HG03108 (cell line): ENCODE measurements around the gene GATA3.
"Not testable (repeated sequence)": the region's sequence is repeated elsewhere in the genome, so short reads cannot be mapped to it uniquely, and the experiment has no call there.

ENCODE experiments used
- ATAC-seq: cut with Tn5 transposase; IDR thresholded peaks from one replicate; pipeline ENCODE4 v1.9.1; 2021; ENCODE audit warnings: moderate library complexity; ENCODE audit not compliant: unreplicated experiment

Gene GATA3

DNA sequence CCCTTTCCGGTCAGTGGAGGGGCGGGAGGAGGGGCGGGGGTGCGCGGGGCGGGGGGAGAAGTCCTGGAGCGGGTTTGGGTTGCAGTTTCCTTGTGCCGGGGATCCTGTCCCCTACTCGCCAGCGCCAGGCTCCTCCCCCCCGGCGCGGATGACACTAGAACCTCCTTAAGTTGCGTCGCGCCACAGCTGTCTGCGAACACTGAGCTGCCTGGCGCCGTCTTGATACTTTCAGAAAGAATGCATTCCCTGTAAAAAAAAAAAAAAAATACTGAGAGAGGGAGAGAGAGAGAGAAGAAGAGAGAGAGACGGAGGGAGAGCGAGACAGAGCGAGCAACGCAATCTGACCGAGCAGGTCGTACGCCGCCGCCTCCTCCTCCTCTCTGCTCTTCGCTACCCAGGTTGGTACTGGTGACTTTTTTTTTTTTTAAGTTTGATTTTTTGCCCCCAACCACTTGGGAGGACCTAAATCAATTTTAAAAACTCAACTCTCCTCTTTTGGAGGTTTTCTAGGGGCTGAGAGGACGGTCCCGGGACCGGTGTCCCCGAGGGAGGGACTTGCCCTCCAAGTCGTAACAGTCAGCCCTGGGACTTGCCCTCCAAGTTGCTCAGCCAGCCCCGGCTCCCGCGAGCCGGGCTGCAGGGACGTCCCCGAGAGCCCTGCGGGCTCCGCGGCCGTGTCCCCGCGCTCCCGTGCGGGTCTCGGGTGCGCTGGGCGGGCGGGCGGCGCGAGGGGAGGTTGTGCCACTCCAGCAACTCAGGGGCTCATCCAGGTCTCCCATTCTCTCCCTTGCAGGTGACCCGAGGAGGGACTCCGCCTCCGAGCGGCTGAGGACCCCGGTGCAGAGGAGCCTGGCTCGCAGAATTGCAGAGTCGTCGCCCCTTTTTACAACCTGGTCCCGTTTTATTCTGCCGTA, at the start of gene GATA3:
Gene GATA3 (plus strand): TSS at position 195 of the 914 bp plus-strand sequence. CDS start 968 bp downstream, outside the sequence.
- ATAC-seq: peak; percentile 35

DNA sequence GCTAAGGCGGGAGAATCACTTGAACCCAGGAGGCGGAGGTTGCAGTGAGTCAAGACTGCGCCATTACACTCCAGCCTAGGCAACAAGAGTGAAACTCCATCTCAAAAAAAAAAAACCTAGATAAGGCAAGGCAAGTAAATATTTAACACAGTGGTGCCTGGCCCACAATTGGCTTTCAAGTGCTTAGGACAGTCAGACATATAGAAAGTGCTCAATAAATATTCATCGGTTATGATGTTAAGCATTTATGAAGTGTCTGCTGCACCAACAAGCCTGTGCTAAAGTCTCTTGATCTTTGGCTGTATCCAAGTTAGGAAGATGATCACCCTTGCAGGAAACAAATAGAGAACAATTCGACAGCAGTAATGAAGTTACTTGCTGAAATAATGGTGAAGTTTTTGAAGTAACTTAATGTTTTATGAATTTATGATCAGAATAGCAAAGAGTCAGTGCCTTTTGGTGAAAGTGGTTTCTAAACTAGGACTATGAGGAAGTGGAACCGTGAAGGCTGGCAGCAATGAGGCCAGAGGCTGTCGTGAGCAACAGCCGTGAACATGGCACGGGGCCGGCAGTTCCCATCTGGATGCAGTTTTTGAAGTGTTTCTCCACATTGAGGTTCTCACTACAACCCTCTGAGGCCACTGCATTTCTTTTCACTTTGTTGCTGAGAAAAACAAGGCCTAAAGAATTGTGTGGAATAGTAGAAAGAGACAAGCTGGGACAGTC, 48.1 kb upstream of the GATA3 start:
- no peak for ATAC-seq

DNA sequence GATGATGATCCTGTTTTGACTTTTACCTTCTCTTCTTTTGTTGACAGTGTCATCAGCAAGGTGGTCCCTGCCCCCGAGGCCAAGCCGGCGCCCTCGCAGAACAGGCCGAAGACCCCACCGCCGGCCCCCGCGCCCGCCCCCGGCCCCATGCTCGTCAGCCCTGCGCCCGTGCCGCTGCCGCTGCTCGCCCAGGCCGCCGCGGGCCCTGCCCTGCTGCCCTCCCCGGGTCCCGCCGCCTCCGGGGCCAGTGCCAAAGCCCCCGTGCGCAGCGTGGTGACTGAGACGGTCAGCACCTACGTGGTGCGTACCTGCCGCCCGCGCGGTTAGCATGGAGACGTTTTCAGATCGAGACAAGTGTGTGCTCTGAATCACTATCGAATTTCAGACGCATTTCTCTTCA, 45.5 kb upstream of the GATA3 start:
- ATAC-seq: no peak

DNA sequence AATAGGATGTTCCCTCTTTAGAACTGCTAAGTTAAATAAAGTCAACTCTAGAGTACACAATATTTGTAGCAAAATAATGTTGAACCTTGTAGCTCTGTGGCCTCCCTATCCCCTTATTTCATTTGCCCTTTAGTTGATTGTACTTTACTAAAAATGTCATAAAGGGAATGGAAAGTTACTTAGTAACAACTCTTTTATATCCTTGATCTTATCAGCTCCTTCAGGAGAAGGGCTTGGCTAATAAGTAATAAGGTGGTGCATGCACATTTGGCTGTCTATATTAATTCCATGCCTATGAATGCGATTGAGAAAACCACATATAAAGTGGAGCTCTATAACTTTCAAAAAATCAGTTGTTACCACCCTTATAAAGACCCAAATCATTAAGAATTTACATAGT, 41.5 kb upstream of the GATA3 start:
- ATAC-seq: no peak

DNA sequence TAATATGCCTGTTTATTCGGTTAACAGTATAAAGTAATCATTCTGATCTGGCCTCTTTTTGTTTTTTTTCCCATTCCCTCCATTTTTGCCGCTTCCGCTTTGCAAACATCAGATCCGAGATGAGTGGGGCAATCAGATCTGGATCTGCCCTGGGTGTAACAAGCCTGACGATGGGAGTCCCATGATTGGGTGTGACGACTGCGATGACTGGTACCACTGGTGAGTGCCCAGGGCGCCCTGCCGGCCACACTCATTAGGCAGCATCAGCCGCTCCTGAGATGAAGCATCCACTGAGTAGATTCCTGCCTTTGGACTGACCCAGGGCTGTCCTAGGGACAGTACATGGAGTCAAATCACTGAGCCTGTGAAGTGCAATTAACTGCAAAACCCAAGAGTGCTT, 40.9 kb upstream of the GATA3 start:
- ATAC-seq: no peak

DNA sequence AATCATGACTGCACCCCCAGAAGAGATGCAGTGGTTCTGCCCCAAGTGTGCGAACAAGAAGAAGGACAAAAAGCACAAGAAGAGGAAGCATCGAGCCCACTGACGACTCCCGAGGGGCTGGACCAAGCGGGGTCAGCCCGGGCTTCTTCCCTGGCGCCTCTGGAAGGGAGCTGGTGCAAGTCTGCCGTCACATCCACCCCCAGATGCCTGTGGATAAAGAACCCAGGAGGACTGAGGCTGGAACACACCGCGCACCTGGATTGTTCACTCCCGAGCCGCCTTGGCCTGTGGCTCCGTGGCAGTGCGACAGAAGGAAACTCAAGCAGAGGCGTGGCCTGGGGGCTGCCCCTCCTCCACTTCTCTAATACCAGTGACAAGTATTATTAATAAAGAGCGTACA, 39.8 kb upstream of the GATA3 start:
- no peak for ATAC-seq

DNA sequence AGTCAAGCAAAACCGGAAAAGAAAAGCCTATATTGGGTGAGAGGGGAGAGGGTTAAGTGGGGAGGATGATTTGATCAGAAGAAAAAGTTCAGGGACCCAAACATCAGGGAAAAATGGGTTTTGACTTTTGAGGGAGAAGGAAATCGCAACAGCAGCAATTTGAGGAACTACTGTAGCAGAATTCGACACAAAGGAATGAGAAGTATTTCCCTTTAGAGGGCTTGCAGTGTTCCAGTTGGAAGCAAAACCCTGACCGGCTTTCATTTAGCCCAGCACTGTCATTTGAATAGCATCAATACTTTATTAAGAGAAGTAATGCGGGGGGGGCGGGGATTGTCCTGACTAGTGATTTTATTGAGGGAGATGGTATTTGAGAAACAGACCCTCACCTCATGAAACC, 37.2 kb upstream of the GATA3 start:
- no peak for ATAC-seq

DNA sequence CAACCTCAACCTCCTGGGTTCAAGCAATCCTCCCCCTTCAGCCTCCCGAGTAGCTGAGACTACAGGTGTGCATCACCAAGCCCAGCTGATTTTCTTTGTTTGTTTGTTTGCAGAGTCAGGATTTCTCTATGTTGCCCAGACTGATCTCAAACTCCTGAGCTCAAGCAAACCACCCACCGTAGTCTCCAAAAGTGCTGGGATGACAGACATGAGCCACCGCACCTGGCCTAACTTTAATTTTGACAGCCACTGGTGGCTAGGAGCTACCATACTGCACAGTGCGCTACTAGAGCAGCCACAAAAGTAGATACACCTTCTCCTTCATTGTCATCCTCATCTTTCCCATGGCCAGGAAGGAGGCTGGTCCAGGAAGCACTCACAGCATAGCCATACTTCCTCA, 31.2 kb upstream of the GATA3 start:
- no peak for ATAC-seq

DNA sequence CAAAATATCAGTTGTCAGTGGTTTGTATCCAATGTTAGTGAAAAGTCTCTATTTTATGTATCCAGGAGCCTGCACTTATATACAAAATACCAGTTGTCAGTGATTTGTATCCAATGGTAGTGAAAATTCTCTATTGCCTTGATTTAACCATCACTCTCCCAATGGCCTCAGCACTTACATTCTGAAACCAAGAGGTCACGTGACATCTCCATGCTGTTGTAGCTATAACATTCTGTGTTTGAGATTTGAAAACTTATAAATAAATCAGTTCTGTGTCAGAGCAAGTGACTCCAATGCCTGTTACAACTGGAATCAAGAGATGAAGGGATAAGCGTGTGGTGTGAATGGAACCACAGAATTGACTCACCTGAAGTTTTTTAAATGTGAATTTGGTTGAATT, 30.6 kb upstream of the GATA3 start:
- ATAC-seq: no peak

DNA sequence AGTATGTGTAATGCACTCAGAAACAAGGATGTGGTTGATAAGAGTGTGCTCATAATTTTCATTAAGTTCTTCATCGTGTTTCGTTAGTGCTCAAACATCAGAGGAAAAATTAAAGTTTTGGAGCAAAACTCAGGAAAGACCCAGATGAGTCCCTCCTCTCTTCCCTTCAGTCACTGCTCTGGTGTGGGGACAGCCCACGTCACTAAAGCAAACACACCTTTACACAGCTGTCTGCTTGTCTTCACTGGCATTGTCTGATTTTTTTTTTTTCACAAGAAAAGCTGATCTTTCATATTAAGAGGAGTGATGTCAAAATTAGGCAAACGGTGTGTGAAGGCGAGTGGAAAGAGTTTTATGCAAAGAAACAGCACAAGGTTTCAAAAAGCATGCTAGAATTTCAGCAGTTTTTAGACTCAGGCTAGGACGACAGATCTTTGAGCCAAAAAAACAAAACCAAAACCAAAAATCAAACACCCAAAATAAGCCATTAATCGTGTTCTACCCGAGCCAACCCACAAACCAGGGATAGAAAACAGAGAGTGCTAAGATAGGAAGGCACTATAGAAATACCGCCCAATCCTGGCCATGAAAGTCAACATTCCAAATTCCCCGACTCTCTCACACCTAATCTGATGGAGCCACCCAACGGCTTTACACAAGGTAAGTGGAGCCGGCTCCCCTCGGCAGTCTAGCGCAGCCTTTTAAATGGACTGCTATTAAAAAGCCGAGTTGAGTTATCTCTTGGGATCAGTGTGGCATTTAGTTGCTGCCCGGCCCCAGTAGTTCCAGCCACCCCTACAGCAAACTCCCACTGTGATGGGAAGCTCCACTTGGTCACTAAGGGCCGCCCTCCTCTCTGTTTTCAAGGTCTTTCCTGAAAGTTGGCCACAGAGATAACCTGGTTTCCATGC, 27.9 kb upstream of the GATA3 start:
- no peak for ATAC-seq

DNA sequence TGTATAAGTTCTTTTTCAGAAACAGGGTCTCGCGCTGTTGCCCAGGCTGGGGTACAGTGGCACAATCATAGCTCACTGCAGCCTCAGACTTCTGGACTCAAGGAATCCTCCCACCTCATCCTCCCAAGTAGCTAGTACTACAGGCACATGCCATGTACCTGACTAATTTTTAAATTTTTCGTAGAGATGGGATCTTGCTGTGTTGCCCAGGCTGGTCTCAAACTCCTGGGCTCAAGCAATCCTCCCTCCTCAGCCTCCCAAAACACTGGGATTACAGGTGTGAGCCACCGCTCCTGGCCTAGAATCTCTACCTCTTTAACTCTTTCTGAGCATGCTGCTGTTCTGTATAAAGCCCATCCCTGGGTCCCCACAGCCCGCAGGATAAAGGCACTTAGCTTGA, 23.3 kb upstream of the GATA3 start:
- ATAC-seq: not testable (repeated sequence)

DNA sequence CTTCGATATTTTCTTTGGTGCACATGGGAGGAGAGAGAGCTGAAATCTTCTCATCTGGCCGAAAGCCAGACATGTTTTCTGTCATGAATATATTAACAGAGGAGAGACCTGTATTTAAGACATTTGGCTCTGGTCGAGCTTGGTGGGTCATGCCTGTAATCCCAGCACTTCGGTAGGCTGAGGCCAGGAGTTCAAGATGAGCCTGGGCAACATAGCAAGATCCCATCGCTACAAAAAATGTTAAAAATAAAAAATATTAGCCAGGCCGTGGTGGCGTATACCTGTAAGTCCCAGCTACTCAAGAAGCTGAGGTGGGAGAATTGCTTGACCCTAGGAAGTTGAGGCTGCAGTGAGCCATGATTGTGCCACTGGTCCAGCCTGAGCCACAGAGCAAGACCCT, 21.9 kb upstream of the GATA3 start:
- no peak for ATAC-seq

DNA sequence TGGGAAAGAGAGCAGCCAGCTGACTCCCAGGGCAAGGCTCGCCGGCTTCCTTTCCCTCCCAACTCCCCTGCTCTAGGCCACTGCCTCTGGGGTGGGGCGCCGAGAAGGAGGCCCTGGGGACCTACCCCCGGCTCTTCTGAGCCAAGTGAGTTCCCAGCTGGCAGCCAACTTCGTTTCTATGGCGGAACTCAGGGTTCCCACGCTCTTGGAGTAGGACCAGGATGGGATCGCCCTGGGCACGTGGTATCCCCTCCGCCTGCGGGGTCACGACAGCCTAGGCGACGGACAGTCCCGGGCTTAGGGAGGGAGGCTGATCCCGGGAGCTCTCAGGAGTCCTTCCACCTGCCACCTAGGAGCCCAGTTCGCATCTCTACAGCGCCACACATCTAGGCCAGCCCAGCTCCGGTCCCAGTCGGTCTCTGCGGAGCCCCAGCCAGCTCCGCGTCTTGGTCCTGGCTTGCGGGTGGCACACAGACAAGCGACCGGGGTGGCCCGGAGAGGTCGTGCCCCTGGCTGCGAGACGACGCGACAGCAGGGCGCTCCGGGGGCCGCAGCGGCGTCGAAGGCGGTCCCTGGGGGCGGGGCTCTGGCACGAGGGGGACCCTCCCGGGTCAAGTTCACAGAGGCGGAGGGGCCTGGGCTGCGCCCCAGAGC, 20.5 kb upstream of the GATA3 start:
- ATAC-seq: no peak

DNA sequence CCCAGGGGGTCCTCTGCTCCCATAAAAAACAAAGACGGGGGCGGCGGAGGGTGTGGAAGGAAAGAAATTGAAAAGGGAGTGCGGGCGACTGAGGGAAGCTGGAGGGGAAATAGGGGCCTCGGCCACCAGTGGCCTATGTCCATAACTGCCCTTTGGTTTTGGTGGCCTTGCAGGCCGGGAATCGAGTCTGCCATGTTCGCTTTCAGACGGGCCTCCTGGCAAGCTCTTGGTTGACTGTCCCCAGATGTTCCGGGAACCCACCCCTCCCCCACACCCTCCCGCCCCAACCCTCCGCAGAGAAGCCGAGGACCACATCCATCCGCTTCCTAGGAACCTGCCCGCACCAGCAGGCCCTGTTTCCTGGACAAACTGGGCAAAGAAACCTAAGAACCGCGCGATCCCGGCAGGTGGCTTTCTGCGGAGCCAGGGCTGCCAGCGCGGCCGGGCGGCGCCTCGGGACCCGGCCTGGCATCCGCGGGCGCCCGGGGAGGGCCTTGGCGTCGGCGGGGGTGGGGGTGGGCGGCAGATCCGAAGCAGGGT, 20.0 kb upstream of the GATA3 start:
- ATAC-seq: no peak

DNA sequence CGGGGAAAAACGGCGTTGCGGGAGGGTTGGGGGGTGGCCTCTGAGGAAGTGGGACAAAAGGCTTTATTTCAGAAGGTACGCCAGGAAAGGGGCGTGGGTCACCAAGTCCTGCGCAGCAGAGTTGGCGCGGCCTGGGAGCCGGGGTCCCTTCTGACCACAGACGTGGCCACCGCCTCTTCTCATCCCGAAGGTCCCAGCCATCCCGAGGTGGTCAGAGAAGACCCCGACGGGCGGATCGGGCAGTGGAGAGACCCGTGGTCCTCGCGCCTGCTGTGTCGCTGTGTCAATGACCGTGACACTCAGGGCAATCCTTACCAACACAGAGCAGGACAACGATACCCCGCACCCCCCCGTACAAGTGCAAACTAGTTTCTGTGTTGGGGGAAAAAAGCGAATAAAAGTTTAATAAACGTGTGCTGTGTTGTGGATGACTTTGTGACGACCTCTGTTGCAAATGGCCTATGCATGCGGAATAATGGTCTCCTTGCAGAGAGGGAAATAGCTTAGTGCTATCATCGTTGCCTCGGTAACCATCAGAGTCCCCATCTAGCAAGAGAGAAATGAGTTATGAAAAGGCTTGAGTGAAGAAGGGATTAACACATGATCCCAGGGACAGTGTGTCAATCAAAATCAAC, 19.4 kb upstream of the GATA3 start:
- ATAC-seq: no peak

DNA sequence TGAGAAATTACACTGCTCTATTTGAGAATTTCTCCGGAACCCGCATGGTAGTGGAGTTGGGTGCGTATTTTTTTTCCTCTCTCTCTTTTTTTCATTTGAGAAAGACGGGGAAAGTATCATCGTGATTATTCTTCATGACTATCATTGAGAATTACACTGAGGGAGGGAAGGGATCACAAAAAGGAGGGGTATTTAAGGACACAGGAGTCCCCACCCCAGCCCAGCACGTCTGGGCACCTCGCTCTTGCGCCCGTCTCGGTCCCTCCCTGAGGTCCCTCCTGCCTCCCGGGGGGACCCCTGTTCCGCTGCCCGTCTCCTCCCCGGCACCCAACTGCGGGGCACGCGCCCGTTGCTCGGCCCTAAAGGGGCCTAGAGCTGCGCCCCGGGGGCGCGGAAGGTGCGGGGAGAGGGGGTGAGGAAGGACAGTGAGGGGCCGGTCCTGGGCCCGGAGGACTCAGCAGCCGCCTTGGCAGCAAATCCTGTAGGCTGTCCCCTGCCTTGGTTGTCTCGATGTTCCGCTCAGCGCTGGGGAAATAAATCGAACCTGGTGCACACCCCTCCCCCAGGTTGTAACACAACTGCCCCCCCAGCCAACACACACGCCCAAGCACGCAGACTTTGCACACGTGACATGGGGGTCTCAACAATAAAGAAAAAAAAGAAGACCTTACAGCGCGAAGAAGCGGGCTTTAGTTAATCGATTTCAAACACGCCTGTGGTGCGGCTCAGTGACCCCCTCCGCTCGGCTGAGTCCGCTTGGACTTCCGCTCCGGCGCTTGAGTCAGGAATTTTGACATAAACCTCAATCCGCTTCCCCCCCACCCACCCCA, 18.6 kb upstream of the GATA3 start:
- no peak for ATAC-seq

DNA sequence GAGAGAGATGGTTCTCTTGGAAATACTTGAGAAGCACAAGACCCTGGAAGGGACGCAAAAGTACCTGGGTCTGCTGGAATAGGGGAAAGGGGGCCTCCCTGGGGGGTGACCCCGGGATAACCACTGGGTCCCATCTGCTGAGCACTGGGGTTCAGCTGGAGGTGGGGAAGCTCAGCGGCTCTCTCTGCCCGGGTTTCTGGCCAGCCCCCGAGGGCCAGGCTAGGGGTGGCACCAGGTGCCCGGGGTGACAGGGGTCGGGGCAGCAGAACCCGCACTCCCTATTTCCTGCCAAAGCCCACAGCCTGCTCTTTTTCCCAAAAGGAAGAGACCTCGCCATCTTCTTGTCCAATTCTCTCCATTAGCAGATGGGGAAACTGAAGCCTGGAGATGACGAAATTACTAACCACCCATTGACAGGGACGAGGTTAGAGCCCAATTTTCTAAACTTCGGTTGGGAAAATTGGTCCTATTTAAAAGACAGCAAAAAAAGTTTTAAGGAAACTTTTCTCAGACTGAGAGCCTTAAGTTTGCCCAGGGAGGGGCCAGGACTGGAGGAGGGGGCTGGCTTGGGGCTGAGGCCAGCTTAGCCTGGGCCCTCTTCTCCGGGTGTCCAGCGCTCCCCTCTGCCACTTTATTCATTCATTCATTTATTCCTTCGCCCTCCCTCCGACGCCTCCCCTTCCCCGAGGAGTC, 17.8 kb upstream of the GATA3 start:
- ATAC-seq: no peak

DNA sequence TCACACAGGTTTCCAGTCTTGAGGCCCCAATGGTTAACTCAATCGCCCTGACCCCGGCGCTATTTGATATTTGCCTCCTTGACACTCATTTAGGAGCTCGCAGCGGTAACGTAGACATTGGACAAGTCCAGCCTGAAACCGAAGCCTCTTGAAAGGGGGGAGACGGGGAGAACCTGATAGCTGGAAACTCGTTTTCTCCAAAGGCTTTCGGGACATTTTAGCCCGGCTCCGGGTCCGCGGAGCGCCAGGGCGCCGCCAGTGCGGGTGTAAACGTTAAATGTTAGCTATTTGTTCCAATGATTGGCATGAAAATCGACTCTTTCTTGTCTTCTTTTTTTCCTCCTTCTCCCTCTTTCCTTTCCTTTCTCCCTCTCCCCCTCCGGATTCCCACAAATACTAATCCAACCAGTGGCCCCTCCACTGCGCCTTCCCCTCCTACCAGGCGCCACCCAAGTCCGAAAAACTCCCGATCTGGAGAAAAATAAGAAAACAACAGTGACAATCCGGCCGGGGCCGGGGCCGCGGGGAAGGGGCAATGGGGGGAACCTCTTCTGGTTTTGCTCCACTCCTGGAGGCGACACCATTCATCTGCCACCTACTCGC, 17.2 kb upstream of the GATA3 start:
- no peak for ATAC-seq
